ENCODE data around the gene DMXL2. TPM values are rescaled to one million over a fixed set of nuclear protein-coding genes. Genes with fewer than 3 reads are reported as not detected.
"Not testable (repeated sequence)": the region's sequence is repeated elsewhere in the genome, so short reads cannot be mapped to it uniquely, and the experiment has no call there.

DMXL2 gene
- polyA plus RNA-seq, 1 experiment = 18.6 TPM

- DNase-seq (ENCODE audit: low read depth, low spot score) = no peak
- CTCF ChIA-PET = interaction anchor here (1.9 to 4.6 kb wide), 3 partner anchors 30 to 156 kb away, joined by 9 to 40 read pairs (median 24); no protein-coding TSS in a partner anchor
- no peaks in the 10 kb centered on the region; the same call in 1 of the 2 replicates for H3K9me3 ChIP-seq (ENCODE audit: control insufficient read depth, insufficient read depth, low read length)
- H3K4me3 ChIP-seq (ENCODE audit: low read depth, low read length) = no peak overlapping the region
- no peak for TF ChIP-seq CTCF (IDR thresholded peaks at IDR 0.05; ENCODE audit: low read depth, low read length)
- H3K27me3 ChIP-seq (ENCODE audit: control insufficient read depth, insufficient read depth, low read length) = no peaks in the 10 kb centered on the region
- POLR2A ChIA-PET = no interaction called here
- H3K27ac ChIP-seq (ENCODE audit: low read depth, low read length) = no peak overlapping the region
Observed at GRCh38 chr15:51620122-51620521, 2.4 kb downstream of the DMXL2 start.

- CTCF ChIA-PET = interaction anchor here (0.5 to 4.6 kb wide), 4 partner anchors 10 to 157 kb away, joined by 3 to 40 read pairs (median 16); no protein-coding TSS in a partner anchor
Observed at GRCh38 chr15:51619331-51620035, 3.1 kb downstream of the DMXL2 start.

GRCh38 chr15:51617886-51618285, 4.7 kb downstream of the DMXL2 start:
- ChIA-PET CTCF (interaction anchor here (1.1 kb wide), 1 partner anchor 119 kb away, joined by 3 read pairs; no protein-coding TSS in a partner anchor), POLR2A (no interaction called here)
- no peak overlapping the region for H3K4me3 ChIP-seq (ENCODE audit: low read depth, low read length)
- no peak for TF ChIP-seq CTCF (IDR thresholded peaks at IDR 0.05; ENCODE audit: low read depth, low read length)
- no peaks in the 10 kb centered on the region; the same call in 1 of the 2 replicates for H3K9me3 ChIP-seq (ENCODE audit: control insufficient read depth, insufficient read depth, low read length)
- H3K27me3 ChIP-seq (ENCODE audit: control insufficient read depth, insufficient read depth, low read length) = no peaks in the 10 kb centered on the region
- no peak for DNase-seq (ENCODE audit: low read depth, low spot score)
- H3K27ac ChIP-seq (ENCODE audit: low read depth, low read length) = no peak overlapping the region

More at GRCh38 chr15:51619331-51620035, 3.1 kb downstream of the DMXL2 start:
- TF ChIP-seq CTCF (IDR thresholded peaks at IDR 0.05; ENCODE audit: low read depth, low read length) = no peak
- POLR2A ChIA-PET = no interaction called here
- no peak for DNase-seq (ENCODE audit: low read depth, low spot score)
- no peaks in the 10 kb centered on the region for H3K27me3 ChIP-seq (ENCODE audit: control insufficient read depth, insufficient read depth, low read length)
- no peak overlapping the region for H3K4me3 ChIP-seq (ENCODE audit: low read depth, low read length)
- no peaks in the 10 kb centered on the region; the same call in 1 of the 2 replicates for H3K9me3 ChIP-seq (ENCODE audit: control insufficient read depth, insufficient read depth, low read length)
- no peak overlapping the region for H3K27ac ChIP-seq (ENCODE audit: low read depth, low read length)

- ChIA-PET CTCF (no interaction called here), POLR2A (no interaction called here)
- Histone ChIP-seq H3K9me3 (ENCODE audit: control insufficient read depth, insufficient read depth, low read length) (no peaks in the 10 kb centered on the region), H3K27me3 (ENCODE audit: control insufficient read depth, insufficient read depth, low read length) (no peaks in the 10 kb centered on the region), H3K4me3 (ENCODE audit: low read depth, low read length) (no peak overlapping the region), H3K27ac (ENCODE audit: low read depth, low read length) (no peak overlapping the region)
- no peak for TF ChIP-seq CTCF (IDR thresholded peaks at IDR 0.05; ENCODE audit: low read depth, low read length)
- no peak for DNase-seq (ENCODE audit: low read depth, low spot score)
Observed at GRCh38 chr15:51613951-51614350, 8.6 kb downstream of the DMXL2 start.

GRCh38 chr15:51612669-51613068, 9.9 kb downstream of the DMXL2 start:
- H3K27ac ChIP-seq (ENCODE audit: low read depth, low read length); H3K9me3 ChIP-seq (ENCODE audit: control insufficient read depth, insufficient read depth, low read length); DNase-seq (ENCODE audit: low read depth, low spot score); POLR2A ChIA-PET; H3K27me3 ChIP-seq (ENCODE audit: control insufficient read depth, insufficient read depth, low read length); H3K4me3 ChIP-seq (ENCODE audit: low read depth, low read length): not testable (repeated sequence)
- CTCF ChIA-PET = interaction anchor here (1.2 kb wide), 1 partner anchor 164 kb away, joined by 4 read pairs; no protein-coding TSS in a partner anchor

GRCh38 chr15:51603462-51603948, 19.1 kb downstream of the DMXL2 start:
- DNase-seq (ENCODE audit: low read depth, low spot score); H3K27ac ChIP-seq (ENCODE audit: low read depth, low read length); POLR2A ChIA-PET; H3K4me3 ChIP-seq (ENCODE audit: low read depth, low read length); H3K27me3 ChIP-seq (ENCODE audit: control insufficient read depth, insufficient read depth, low read length); H3K9me3 ChIP-seq (ENCODE audit: control insufficient read depth, insufficient read depth, low read length): not testable (repeated sequence)
- CTCF ChIA-PET = interaction anchor here (1.0 to 1.6 kb wide), 2 partner anchors 46 to 172 kb away, joined by 3 to 4 read pairs; no protein-coding TSS in a partner anchor
